ENCODE data around the gene RAC3. TPM values are rescaled to one million over a fixed set of nuclear protein-coding genes. Genes with fewer than 3 reads are reported as not detected.

The RAC3 gene
- total RNA-seq, 1 experiment from 2014 or later, result 120 TPM

- H2AFZ ChIP-seq (ENCODE audit: low read depth, low read length, poor library complexity, severe bottlenecking), result no peak overlapping the region
- peaks cover 0 to 10% of the 10 kb centered on the region in 2 experiments; a peak in 1 of 4 replicates for H3K36me3 ChIP-seq (ENCODE audit: control insufficient read depth in 1 of 2, insufficient read depth in 2 of 2, low read length in 2 of 2)
- peak overlapping the region; percentile 36; the same call in 1 of the 2 replicates for H3K27ac ChIP-seq (ENCODE audit: low read depth, low read length)
- ChIA-PET POLR2A (interaction anchor here (0.9 kb wide), 1 partner anchor 57 kb away, joined by 3 read pairs; no protein-coding TSS in a partner anchor), RAD21 (ENCODE audit: low non-redundant PET in 1 of 2, low total read pairs in 2 of 2, uncharacterized antibody in 2 of 2, unreplicated experiment in 2 of 2) (no interaction called here), CTCF (no interaction called here)
- no peaks in the 10 kb centered on the region for H3K9me2 ChIP-seq (ENCODE audit: insufficient read depth)
- H3K27me3 ChIP-seq (ENCODE audit: insufficient read depth, low read length), result no peaks in the 10 kb centered on the region
- H3K4me3 ChIP-seq (replicated peaks in 1 of 2; ENCODE audit: low read depth in 1 of 2, low read length in 2 of 2), result no peak overlapping the region
- no peak overlapping the region for H3K4me2 ChIP-seq (ENCODE audit: low read length)
- no peak overlapping the region for H3K9ac ChIP-seq (ENCODE audit: low read length)
- intact Hi-C loops (cut with micrococcal nuclease), result no loop called here
- TF ChIP-seq CEBPB (IDR thresholded peaks at IDR 0.05; ENCODE audit: low read depth), result no peak
- TF ChIP-seq ZNF274 (IDR thresholded peaks at IDR 0.05; ENCODE audit: low read depth, low read length), result no peak
- no peak for TF ChIP-seq ZFX (IDR thresholded peaks at IDR 0.05)
- TF ChIP-seq FOSL1 (IDR thresholded peaks at IDR 0.05; ENCODE audit: low read depth), result no peak
- no peak for TF ChIP-seq JUND (IDR thresholded peaks at IDR 0.05)
- no peak for TF ChIP-seq YY1 (IDR thresholded peaks at IDR 0.05; ENCODE audit: extremely low read depth, insufficient replicate concordance, low read depth, low read length)
- no peak for TF ChIP-seq ATF3 (IDR thresholded peaks at IDR 0.05)
- no peak for TF ChIP-seq CTCF (IDR thresholded peaks at IDR 0.05 in 2 of 3, conservative IDR thresholded peaks at IDR 0.05 in 1 of 3; ENCODE audit: borderline replicate concordance in 1 of 3, insufficient read depth in 1 of 3, low read depth in 2 of 3, low read length in 2 of 3)
- TF ChIP-seq SRF (IDR thresholded peaks at IDR 0.05; ENCODE audit: low read depth), result no peak
- TF ChIP-seq CBX3 (IDR thresholded peaks at IDR 0.05; ENCODE audit: low read depth), result no peak
- TF ChIP-seq POLR2AphosphoS5 (IDR thresholded peaks at IDR 0.05; ENCODE audit: low read depth, low read length), result no peak
- no peak for TF ChIP-seq ZBTB33 (IDR thresholded peaks at IDR 0.05; ENCODE audit: extremely low read depth, insufficient replicate concordance, low read length)
- TF ChIP-seq SP1 (IDR thresholded peaks at IDR 0.05; ENCODE audit: low read depth), result no peak
- no peak for TF ChIP-seq MAX (IDR thresholded peaks at IDR 0.05)
- no peak for TF ChIP-seq REST (IDR thresholded peaks at IDR 0.05; ENCODE audit: low read depth)
- TF ChIP-seq RAD21 (IDR thresholded peaks at IDR 0.05; ENCODE audit: low read depth), result no peak
- no peak for TF ChIP-seq EGR1 (IDR thresholded peaks at IDR 0.05; ENCODE audit: low read depth)
- no peak for TF ChIP-seq TCF7L2 (IDR thresholded peaks at IDR 0.05; ENCODE audit: borderline replicate concordance, extremely low read depth, insufficient read depth, insufficient read length)
- TF ChIP-seq SIN3A (IDR thresholded peaks at IDR 0.05; ENCODE audit: low read depth), result no peak
- peaks cover 21 to 36% of the 10 kb centered on the region in 2 experiments for H3K4me1 ChIP-seq (ENCODE audit: control insufficient read depth in 1 of 2, insufficient read depth in 2 of 2, low read length in 2 of 2)
- no peak for ATAC-seq
- H3K9me3 ChIP-seq (ENCODE audit: control insufficient read depth in 1 of 2, insufficient read depth in 1 of 2, low read depth in 1 of 2, low read length in 2 of 2), result no peaks in the 10 kb centered on the region
- H3K79me2 ChIP-seq (ENCODE audit: insufficient read depth, low read length), result peaks cover 27% of the 10 kb centered on the region
- DNase-seq (ENCODE audit: low read depth, low spot score), result no peak
- BruUV-seq (replicated peaks), result no TSS peak
- peaks cover 4% of the 10 kb centered on the region; the same call in 1 of the 2 replicates for H4K20me1 ChIP-seq (ENCODE audit: insufficient read depth)
Observed at GRCh38 chr17:82016875-82017459, 14.5 kb upstream of the RAC3 start.
